Peyer's patch (tissue), 4 donors: Measurements from ENCODE around the gene GPR139.

Experiments
- POLR2A ChIP-seq, 2 donors: fragments of 450-650 bp; IDR thresholded peaks; one replicate each; pipeline ENCODE4 v1.5.1; 2017; ENCODE audit warnings: antibody characterized with exemption in 2 of 2, mild to moderate bottlenecking in 2 of 2, moderate library complexity in 2 of 2
- TF ChIP-seq, protein P1 (sequence below), 6 experiments: fragments of 450-650 bp in 4 of 6; fragments of 200-600 bp in 2 of 6; sonication (generic) in 1 of 6; IDR thresholded peaks; one replicate each; pipeline ENCODE4 v1.5.1; 2017 to 2019; ENCODE audit warnings: antibody characterized with exemption in 6 of 6, mild to moderate bottlenecking in 3 of 6, moderate library complexity in 1 of 6

DNA sequence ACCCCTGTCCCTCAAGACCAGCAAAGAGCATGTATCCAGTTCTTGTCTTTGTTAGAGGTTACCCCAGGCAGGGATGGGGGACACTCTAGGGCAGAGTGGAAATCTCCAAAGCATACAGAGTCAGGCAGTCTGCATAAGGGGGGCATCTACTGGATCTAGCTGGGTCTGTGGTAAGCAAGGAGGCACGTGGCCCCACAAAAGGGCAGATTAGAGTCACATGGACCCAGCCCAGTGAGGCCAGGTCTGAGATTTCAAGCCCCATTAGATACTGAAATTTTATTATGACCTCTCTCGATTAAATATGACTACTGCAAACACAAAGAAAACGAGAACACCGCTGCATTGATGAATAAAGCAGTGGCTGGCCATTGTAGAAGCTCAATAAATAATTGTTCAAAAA lies 1.6 kb upstream of the GPR139 start:
- TF ChIP-seq, protein P1, sequence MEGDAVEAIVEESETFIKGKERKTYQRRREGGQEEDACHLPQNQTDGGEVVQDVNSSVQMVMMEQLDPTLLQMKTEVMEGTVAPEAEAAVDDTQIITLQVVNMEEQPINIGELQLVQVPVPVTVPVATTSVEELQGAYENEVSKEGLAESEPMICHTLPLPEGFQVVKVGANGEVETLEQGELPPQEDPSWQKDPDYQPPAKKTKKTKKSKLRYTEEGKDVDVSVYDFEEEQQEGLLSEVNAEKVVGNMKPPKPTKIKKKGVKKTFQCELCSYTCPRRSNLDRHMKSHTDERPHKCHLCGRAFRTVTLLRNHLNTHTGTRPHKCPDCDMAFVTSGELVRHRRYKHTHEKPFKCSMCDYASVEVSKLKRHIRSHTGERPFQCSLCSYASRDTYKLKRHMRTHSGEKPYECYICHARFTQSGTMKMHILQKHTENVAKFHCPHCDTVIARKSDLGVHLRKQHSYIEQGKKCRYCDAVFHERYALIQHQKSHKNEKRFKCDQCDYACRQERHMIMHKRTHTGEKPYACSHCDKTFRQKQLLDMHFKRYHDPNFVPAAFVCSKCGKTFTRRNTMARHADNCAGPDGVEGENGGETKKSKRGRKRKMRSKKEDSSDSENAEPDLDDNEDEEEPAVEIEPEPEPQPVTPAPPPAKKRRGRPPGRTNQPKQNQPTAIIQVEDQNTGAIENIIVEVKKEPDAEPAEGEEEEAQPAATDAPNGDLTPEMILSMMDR (IDR thresholded peaks at IDR 0.05), result no peak
- TF ChIP-seq POLR2A (IDR thresholded peaks at IDR 0.05), result no peak
